ENCODE data around the gene RPS4Y2. TPM values are rescaled to one million over a fixed set of nuclear protein-coding genes. Genes with fewer than 3 reads are reported as not detected.

RPS4Y2 gene
- total and polyA plus RNA-seq, 9 of the 15 experiments (the other 6 are each of a cell fraction or from before 2014, with no cell fraction given), result not detected

DNA sequence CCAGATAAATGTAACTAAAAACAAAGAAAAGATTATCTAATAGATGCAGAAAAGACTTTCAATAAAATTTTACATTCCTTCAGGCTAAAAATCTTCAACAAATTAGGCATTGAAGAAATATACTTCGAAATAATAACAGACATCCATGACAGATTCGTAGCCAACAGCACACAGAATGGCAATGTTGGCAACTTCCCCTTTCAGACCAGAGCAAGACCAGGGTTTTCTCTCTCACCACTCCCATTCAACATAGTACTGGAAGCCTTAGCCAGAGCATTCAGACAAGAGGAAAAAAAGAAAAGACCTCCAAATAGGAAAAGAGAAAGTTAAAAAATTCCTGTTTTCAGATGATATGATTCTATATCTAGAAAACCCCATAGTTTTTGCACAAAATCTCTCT lies 61.2 kb downstream of the RPS4Y2 start:
- in situ Hi-C loops (cut with MboI), result no loop called here

More for the DNA sequence above, 61.2 kb downstream of the RPS4Y2 start:
- H3K79me2 ChIP-seq (ENCODE audit: control insufficient read depth, insufficient read depth, low read length), result no peaks in the 10 kb centered on the region
- H3K4me3 ChIP-seq, result no peak overlapping the region
- no peak for TF ChIP-seq DPF2 (IDR thresholded peaks at IDR 0.05)
- TF ChIP-seq, protein P1, sequence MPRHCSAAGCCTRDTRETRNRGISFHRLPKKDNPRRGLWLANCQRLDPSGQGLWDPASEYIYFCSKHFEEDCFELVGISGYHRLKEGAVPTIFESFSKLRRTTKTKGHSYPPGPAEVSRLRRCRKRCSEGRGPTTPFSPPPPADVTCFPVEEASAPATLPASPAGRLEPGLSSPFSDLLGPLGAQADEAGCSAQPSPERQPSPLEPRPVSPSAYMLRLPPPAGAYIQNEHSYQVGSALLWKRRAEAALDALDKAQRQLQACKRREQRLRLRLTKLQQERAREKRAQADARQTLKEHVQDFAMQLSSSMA (CRISPR knock-in tag; IDR thresholded peaks at IDR 0.05), result no peak
- TF ChIP-seq, protein P2, sequence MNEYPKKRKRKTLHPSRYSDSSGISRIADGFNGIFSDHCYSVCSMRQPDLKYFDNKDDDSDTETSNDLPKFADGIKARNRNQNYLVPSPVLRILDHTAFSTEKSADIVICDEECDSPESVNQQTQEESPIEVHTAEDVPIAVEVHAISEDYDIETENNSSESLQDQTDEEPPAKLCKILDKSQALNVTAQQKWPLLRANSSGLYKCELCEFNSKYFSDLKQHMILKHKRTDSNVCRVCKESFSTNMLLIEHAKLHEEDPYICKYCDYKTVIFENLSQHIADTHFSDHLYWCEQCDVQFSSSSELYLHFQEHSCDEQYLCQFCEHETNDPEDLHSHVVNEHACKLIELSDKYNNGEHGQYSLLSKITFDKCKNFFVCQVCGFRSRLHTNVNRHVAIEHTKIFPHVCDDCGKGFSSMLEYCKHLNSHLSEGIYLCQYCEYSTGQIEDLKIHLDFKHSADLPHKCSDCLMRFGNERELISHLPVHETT (CRISPR knock-in tag; conservative IDR thresholded peaks at IDR 0.05 in 1 of 2, IDR thresholded peaks at IDR 0.05 in 1 of 2), result no peak
- no peak for TF ChIP-seq PHB (CRISPR knock-in tag; IDR thresholded peaks at IDR 0.05)
- TF ChIP-seq, protein P3, sequence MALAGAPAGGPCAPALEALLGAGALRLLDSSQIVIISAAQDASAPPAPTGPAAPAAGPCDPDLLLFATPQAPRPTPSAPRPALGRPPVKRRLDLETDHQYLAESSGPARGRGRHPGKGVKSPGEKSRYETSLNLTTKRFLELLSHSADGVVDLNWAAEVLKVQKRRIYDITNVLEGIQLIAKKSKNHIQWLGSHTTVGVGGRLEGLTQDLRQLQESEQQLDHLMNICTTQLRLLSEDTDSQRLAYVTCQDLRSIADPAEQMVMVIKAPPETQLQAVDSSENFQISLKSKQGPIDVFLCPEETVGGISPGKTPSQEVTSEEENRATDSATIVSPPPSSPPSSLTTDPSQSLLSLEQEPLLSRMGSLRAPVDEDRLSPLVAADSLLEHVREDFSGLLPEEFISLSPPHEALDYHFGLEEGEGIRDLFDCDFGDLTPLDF (CRISPR knock-in tag; IDR thresholded peaks at IDR 0.05), result no peak
- TF ChIP-seq, protein P4, sequence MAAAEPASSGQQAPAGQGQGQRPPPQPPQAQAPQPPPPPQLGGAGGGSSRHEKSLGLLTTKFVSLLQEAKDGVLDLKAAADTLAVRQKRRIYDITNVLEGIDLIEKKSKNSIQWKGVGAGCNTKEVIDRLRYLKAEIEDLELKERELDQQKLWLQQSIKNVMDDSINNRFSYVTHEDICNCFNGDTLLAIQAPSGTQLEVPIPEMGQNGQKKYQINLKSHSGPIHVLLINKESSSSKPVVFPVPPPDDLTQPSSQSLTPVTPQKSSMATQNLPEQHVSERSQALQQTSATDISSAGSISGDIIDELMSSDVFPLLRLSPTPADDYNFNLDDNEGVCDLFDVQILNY (CRISPR knock-in tag; IDR thresholded peaks at IDR 0.05), result no peak
- no peak for TF ChIP-seq MED1 (CRISPR knock-in tag; IDR thresholded peaks at IDR 0.05; ENCODE audit: borderline replicate concordance)
- TF ChIP-seq MCM5 (IDR thresholded peaks at IDR 0.05; ENCODE audit: low read depth), result no peak
- no peak for ATAC-seq
- no peaks in the 10 kb centered on the region for H3K27me3 ChIP-seq (ENCODE audit: control insufficient read depth in 2 of 2, insufficient read depth in 2 of 2, low read length in 2 of 2)
- ChIA-PET CTCF (ENCODE audit: low intra/inter-chr PET ratio) (no interaction called here), POLR2A (no interaction called here)
- DNase-seq (ENCODE audit: extremely low read depth in 1 of 4, low spot score in 3 of 4), result no peak
- H3K9me1 ChIP-seq (ENCODE audit: control insufficient read depth, insufficient read depth, low read length), result no peaks in the 10 kb centered on the region
- no peak for FAIRE-seq
- no peaks in the 10 kb centered on the region for H3K4me1 ChIP-seq (replicated peaks in 1 of 2; ENCODE audit: control insufficient read depth in 2 of 2, insufficient read depth in 2 of 2, low read length in 2 of 2)
- no TSS peak for BruUV-seq (replicated peaks)
- WGBS (ENCODE audit: insufficient coverage, low coverage, missing lambda C conversion rate), result no CpG with 5 or more reads among the region's 2 CpGs
- no peak overlapping the region for H3K9ac ChIP-seq (ENCODE audit: insufficient read depth in 1 of 2, low read depth in 2 of 2, low read length in 2 of 2)
- no peak overlapping the region for H2AFZ ChIP-seq (ENCODE audit: low read depth, low read length)
- no peak overlapping the region for H3K27ac ChIP-seq (ENCODE audit: extremely low read depth, low read depth, low read length)
- H3K36me3 ChIP-seq (ENCODE audit: control insufficient read depth, insufficient read depth, low read length), result no peaks in the 10 kb centered on the region
- no peak overlapping the region for H3K4me2 ChIP-seq (ENCODE audit: insufficient read depth, low read length)
- no peaks in the 10 kb centered on the region for H3K9me3 ChIP-seq (replicated peaks; ENCODE audit: control insufficient read depth, insufficient read depth, low read depth, low read length)
- no peaks in the 10 kb centered on the region for H4K20me1 ChIP-seq (replicated peaks; ENCODE audit: control insufficient read depth, insufficient read depth, low read length)
- intact Hi-C loops (cut with micrococcal nuclease), result no loop called here

Other genes with a start within 250 kb of the RPS4Y2 start
- not detected in 2 replicates for gene EIF1AY, start 180.3 kb upstream of the RPS4Y2 start, total RNA-seq (2014; rRNA removed)
- gene EIF1AY, start 180.3 kb upstream of the RPS4Y2 start, total RNA-seq (2014; rRNA removed; fragmentation: Illumina TruSeq; extraction: Trizol), result not detected in 2 replicates
- gene EIF1AY, start 180.3 kb upstream of the RPS4Y2 start, total RNA-seq (2015; rRNA removed; fragmentation: Illumina TruSeq; extraction: Trizol), result not detected in 2 replicates
- not detected in 2 replicates for gene EIF1AY, start 180.3 kb upstream of the RPS4Y2 start, total RNA-seq (2021)
- not detected in 2 replicates for gene EIF1AY, start 180.3 kb upstream of the RPS4Y2 start, polyA plus RNA-seq (2011; rRNA removed)
- gene EIF1AY, start 180.3 kb upstream of the RPS4Y2 start, polyA plus RNA-seq (2014; fragmentation: Illumina TruSeq; extraction: Trizol), result not detected in 2 replicates
- gene EIF1AY, start 180.3 kb upstream of the RPS4Y2 start, polyA plus RNA-seq (2014; fragmentation: Nextera tagmentation; extraction: Ambion mirVana), result not detected
- gene EIF1AY, start 180.3 kb upstream of the RPS4Y2 start, polyA plus RNA-seq (2014; rRNA removed), result not detected in 2 replicates